HL-60 (cell line): ENCODE results near the gene NTNG2.

ENCODE experiments used
- DNase-seq, 2 experiments: peaks; one replicate each; pipeline ENCODE4 v3.0.0-alpha.2; 2010 to 2020; ENCODE audit warnings: low read depth in 1 of 2, low spot score in 1 of 2
- H3K27ac ChIP-seq: fragments of 250-450 bp; sonication (Bioruptor Pico); replicated peaks from 2 replicates; pipeline ENCODE4 v1.5.1; 2020; ENCODE audit warnings: mild to moderate bottlenecking, moderate library complexity
- H3K27me3 ChIP-seq: fragments of 250-450 bp; sonication (Bioruptor Pico); 2 replicates; pipeline ENCODE4 v1.5.1; 2021; ENCODE audit warnings: mild to moderate bottlenecking, moderate library complexity; ENCODE audit not compliant: insufficient read depth, poor library complexity, severe bottlenecking
- H3K4me3 ChIP-seq: replicated peaks from 2 replicates; pipeline ENCODE4 v1.5.1; 2011; ENCODE audit warnings: mild to moderate bottlenecking, control low read depth, low read length; ENCODE audit not compliant: insufficient read depth
- GABPA ChIP-seq: IDR thresholded peaks from 2 replicates; pipeline ENCODE4 v1.6.1; 2012; ENCODE audit warnings: low read depth
- POLR2AphosphoS5 ChIP-seq: IDR thresholded peaks from 2 replicates; pipeline ENCODE4 v1.6.1; 2012; ENCODE audit warnings: low read depth
- SPI1 ChIP-seq: IDR thresholded peaks from 2 replicates; pipeline ENCODE4 v1.6.1; 2012; ENCODE audit warnings: low read depth, mild to moderate bottlenecking, borderline replicate concordance
- TF ChIP-seq, protein P1 (sequence below): IDR thresholded peaks from one replicate; pipeline ENCODE4 v1.5.1; 2011; ENCODE audit warnings: low read length, control low read depth, inconsistent platforms; ENCODE audit not compliant: insufficient read depth
- TF ChIP-seq, protein P2 (sequence below): IDR thresholded peaks from 2 replicates; pipeline ENCODE4 v1.6.1; 2012; ENCODE audit warnings: low read depth; ENCODE audit not compliant: insufficient replicate concordance

NTNG2 gene

DNA sequence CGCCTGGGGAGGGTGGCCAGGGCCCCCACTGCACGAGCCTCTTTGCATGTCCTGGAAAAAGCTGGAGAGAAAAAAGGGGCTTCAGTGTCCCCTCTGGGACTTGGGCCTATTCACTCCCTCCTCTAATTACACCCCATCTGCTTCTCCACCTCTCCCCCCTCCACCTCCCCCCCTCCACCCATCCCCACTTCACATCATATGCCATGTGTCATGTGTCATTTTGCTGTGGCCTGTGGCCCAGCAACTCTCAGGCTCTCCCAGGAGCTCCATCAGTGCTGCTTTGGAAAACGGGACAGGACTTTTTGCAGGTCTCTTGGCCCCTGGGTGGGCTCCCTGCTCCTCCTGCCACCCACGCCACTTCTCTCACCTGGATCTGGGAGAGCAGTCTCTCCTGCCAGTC, 68.7 kb downstream of the NTNG2 start:
- no peak overlapping the region for H3K4me3 ChIP-seq
- no peak for DNase-seq
- TF ChIP-seq SPI1 = no peak
- TF ChIP-seq, protein P1, sequence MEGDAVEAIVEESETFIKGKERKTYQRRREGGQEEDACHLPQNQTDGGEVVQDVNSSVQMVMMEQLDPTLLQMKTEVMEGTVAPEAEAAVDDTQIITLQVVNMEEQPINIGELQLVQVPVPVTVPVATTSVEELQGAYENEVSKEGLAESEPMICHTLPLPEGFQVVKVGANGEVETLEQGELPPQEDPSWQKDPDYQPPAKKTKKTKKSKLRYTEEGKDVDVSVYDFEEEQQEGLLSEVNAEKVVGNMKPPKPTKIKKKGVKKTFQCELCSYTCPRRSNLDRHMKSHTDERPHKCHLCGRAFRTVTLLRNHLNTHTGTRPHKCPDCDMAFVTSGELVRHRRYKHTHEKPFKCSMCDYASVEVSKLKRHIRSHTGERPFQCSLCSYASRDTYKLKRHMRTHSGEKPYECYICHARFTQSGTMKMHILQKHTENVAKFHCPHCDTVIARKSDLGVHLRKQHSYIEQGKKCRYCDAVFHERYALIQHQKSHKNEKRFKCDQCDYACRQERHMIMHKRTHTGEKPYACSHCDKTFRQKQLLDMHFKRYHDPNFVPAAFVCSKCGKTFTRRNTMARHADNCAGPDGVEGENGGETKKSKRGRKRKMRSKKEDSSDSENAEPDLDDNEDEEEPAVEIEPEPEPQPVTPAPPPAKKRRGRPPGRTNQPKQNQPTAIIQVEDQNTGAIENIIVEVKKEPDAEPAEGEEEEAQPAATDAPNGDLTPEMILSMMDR = no peak
- H3K27ac ChIP-seq = no peak overlapping the region
- no peaks in the 10 kb centered on the region for H3K27me3 ChIP-seq

DNA sequence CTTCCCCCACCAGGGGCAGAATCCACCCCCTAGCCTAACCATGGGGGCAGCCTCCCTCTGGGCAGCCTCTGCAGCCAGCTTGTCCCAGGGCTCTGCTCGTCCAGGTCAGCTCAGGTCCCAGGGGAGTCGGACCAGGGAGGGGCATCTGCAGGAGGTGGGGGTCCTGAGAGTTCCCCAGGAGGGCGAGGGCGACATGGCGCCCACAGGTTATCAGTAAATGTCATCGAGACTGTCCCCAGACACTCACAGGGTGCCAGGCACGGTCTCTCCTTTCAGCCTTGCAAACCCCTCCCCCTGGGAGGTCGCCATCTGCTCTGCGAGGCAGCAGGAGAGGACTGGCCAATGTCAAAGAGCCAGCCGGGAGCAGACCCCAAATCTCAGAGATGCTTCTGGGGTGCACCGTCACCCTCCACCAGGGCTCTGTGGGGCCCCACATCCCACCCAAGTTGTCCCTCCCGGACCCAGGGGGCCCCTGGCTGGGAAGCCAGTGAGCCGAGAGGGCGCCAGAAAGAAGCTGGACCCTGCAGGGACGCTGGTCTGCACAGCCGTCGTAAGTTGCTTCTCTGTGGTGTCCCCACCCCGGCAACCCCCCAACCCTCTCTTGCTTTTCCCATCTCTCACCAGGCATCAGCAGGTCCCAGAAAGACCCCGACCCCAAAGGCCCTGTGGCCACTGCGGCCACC, 69.3 kb downstream of the NTNG2 start:
- DNase-seq = no peak
- no peaks in the 10 kb centered on the region for H3K27me3 ChIP-seq
- H3K27ac ChIP-seq = no peak overlapping the region

DNA sequence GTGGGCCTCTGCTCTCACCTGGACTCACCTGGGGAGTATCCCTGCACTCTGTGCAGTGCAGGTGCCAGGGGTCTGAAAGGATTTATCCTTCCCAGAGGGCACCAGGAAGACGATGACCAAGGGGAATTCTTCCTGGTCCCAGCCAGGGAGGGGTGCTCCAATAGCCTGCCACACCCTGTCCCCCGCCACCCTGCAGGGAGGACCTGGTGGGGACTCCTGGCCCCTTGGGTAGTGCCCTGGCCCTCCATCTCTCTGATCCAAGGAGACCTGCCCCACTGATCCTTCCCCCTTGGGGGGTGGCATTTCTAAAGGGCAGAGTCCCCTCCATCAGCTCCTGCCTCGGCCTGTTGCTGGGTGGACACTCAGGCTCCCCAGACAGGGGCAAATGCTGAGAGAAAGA, 70.7 kb downstream of the NTNG2 start:
- TF ChIP-seq, protein P1 = no peak
- TF ChIP-seq, protein P2, sequence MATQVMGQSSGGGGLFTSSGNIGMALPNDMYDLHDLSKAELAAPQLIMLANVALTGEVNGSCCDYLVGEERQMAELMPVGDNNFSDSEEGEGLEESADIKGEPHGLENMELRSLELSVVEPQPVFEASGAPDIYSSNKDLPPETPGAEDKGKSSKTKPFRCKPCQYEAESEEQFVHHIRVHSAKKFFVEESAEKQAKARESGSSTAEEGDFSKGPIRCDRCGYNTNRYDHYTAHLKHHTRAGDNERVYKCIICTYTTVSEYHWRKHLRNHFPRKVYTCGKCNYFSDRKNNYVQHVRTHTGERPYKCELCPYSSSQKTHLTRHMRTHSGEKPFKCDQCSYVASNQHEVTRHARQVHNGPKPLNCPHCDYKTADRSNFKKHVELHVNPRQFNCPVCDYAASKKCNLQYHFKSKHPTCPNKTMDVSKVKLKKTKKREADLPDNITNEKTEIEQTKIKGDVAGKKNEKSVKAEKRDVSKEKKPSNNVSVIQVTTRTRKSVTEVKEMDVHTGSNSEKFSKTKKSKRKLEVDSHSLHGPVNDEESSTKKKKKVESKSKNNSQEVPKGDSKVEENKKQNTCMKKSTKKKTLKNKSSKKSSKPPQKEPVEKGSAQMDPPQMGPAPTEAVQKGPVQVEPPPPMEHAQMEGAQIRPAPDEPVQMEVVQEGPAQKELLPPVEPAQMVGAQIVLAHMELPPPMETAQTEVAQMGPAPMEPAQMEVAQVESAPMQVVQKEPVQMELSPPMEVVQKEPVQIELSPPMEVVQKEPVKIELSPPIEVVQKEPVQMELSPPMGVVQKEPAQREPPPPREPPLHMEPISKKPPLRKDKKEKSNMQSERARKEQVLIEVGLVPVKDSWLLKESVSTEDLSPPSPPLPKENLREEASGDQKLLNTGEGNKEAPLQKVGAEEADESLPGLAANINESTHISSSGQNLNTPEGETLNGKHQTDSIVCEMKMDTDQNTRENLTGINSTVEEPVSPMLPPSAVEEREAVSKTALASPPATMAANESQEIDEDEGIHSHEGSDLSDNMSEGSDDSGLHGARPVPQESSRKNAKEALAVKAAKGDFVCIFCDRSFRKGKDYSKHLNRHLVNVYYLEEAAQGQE = no peak
- TF ChIP-seq GABPA = no peak
- no peak for TF ChIP-seq POLR2AphosphoS5
- no peak for TF ChIP-seq SPI1
- Histone ChIP-seq H3K27ac (no peak overlapping the region), H3K27me3 (no peaks in the 10 kb centered on the region), H3K4me3 (no peak overlapping the region)
- DNase-seq = no peak

More for the DNA sequence above, 69.3 kb downstream of the NTNG2 start:
- TF ChIP-seq SPI1 (no peak), POLR2AphosphoS5 (no peak), GABPA (no peak)
- TF ChIP-seq, protein P1 = no peak
- TF ChIP-seq, protein P2 = no peak
- no peak overlapping the region for H3K4me3 ChIP-seq

DNA sequence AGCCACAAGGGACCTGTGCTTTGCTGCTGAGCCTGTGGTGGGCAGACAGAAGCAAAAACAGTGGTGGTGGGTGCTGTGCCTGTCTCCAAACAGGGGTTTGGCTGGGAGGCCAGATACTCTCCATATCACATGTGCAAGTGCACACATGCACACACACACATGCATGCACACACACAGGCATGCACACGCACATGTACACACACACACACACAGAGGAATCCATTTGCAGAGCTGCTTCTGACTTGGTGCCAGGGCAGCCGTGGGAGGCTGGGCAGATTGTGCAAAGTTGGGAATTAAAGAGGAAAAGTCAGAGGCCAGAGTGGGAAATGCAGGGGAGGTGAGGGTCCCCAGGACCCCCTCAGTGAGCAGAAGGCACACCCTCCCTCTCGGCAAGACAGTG, 71.3 kb downstream of the NTNG2 start:
- no peak for DNase-seq
- Histone ChIP-seq H3K27ac (no peak overlapping the region), H3K4me3 (no peak overlapping the region), H3K27me3 (no peaks in the 10 kb centered on the region)
- TF ChIP-seq POLR2AphosphoS5 (no peak), GABPA (no peak), SPI1 (no peak)
- TF ChIP-seq, protein P1 = no peak
- TF ChIP-seq, protein P2 = no peak
